C4-2B (cell line): ENCODE results near the gene AKR1C2.
"Not testable (repeated sequence)": the region's sequence is repeated elsewhere in the genome, so short reads cannot be mapped to it uniquely, and the experiment has no call there.

ENCODE experiments used
- ZFX ChIP-seq: fragments of 450-650 bp; IDR thresholded peaks from 2 replicates; pipeline ENCODE4 v1.6.1; 2017
- TF ChIP-seq, protein P1 (sequence below): fragments of 450-650 bp; conservative IDR thresholded peaks from 2 replicates; pipeline ENCODE4 v1.5.1; 2017; ENCODE audit warnings: mild to moderate bottlenecking

- TF ChIP-seq, protein P1, sequence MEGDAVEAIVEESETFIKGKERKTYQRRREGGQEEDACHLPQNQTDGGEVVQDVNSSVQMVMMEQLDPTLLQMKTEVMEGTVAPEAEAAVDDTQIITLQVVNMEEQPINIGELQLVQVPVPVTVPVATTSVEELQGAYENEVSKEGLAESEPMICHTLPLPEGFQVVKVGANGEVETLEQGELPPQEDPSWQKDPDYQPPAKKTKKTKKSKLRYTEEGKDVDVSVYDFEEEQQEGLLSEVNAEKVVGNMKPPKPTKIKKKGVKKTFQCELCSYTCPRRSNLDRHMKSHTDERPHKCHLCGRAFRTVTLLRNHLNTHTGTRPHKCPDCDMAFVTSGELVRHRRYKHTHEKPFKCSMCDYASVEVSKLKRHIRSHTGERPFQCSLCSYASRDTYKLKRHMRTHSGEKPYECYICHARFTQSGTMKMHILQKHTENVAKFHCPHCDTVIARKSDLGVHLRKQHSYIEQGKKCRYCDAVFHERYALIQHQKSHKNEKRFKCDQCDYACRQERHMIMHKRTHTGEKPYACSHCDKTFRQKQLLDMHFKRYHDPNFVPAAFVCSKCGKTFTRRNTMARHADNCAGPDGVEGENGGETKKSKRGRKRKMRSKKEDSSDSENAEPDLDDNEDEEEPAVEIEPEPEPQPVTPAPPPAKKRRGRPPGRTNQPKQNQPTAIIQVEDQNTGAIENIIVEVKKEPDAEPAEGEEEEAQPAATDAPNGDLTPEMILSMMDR, result not testable (repeated sequence)
- not testable (repeated sequence) for TF ChIP-seq ZFX
These were observed 36.5 kb downstream of the AKR1C2 start for GRCh38 chr10:4967189-4967588.
